Germinal center (tissue), 1 donor: ENCODE measurements around the gene ATXN1.

Experiments
- DNase-seq: peaks from one replicate; pipeline ENCODE4 v3.0.0; 2012; ENCODE audit warnings: mixed read lengths, low spot score

Gene ATXN1

GRCh38 chr6:16305246-16305725 lies 456.0 kb downstream of the ATXN1 start:
- peak; percentile 76 for DNase-seq

- no peak for DNase-seq
Observed at GRCh38 chr6:16302721-16303552, 458.3 kb downstream of the ATXN1 start.

GRCh38 chr6:16301511-16301910 lies 459.7 kb downstream of the ATXN1 start:
- DNase-seq, result no peak

GRCh38 chr6:16299861-16300260 lies 461.4 kb downstream of the ATXN1 start:
- DNase-seq, result no peak

- DNase-seq, result no peak
Observed at GRCh38 chr6:16296061-16296670, 465.1 kb downstream of the ATXN1 start.

GRCh38 chr6:16295471-16295870 lies 465.8 kb downstream of the ATXN1 start:
- DNase-seq, result no peak

- DNase-seq, result no peak
Observed at GRCh38 chr6:16295060-16295459, 466.2 kb downstream of the ATXN1 start.

GRCh38 chr6:16294371-16294770 lies 466.9 kb downstream of the ATXN1 start:
- DNase-seq, result no peak

- no peak for DNase-seq
Observed at GRCh38 chr6:16292942-16293341, 468.3 kb downstream of the ATXN1 start.

- DNase-seq, result no peak
Observed at GRCh38 chr6:16292432-16292831, 468.8 kb downstream of the ATXN1 start.

GRCh38 chr6:16291739-16292138 lies 469.5 kb downstream of the ATXN1 start:
- no peak for DNase-seq

GRCh38 chr6:16288163-16288562 lies 473.1 kb downstream of the ATXN1 start:
- DNase-seq, result no peak

GRCh38 chr6:16286151-16286522 lies 475.1 kb downstream of the ATXN1 start:
- peak; percentile 57 for DNase-seq

- no peak for DNase-seq
Observed at GRCh38 chr6:16285467-16286150, 475.7 kb downstream of the ATXN1 start.

- DNase-seq, result no peak
Observed at GRCh38 chr6:16284472-16284871, 476.8 kb downstream of the ATXN1 start.

GRCh38 chr6:16282370-16282769 lies 478.9 kb downstream of the ATXN1 start:
- no peak for DNase-seq

- no peak for DNase-seq
Observed at GRCh38 chr6:16279243-16279642, 482.0 kb downstream of the ATXN1 start.

- DNase-seq, result no peak
Observed at GRCh38 chr6:16278750-16279149, 482.5 kb downstream of the ATXN1 start.

- DNase-seq, result no peak
Observed at GRCh38 chr6:16278048-16278724, 483.1 kb downstream of the ATXN1 start.

- DNase-seq, result peak; percentile 32
Observed at GRCh38 chr6:16277101-16277981, 483.9 kb downstream of the ATXN1 start.

- no peak for DNase-seq
Observed at GRCh38 chr6:16274885-16275589, 486.2 kb downstream of the ATXN1 start.
